Stomach (tissue), 9 donors: Measurements from ENCODE around the gene AP1M1. TPM values are rescaled to one million over a fixed set of nuclear protein-coding genes. Genes with fewer than 3 reads are reported as not detected.
A peak's percentile ranks its signal among the peaks of the same experiment; 100 is the strongest.
"Not testable (repeated sequence)": the region's sequence is repeated elsewhere in the genome, so short reads cannot be mapped to it uniquely, and the experiment has no call there.

Experiments
- DNase-seq, 2 donors: peaks; one replicate each; pipeline versions ENCODE4 v3.0.0 to v3.0.0-alpha.2; 2013 to 2019
- H3K27ac ChIP-seq, 5 donors: fragments of 200-600 bp in 4 of 5; sonication (generic) in 4 of 5; one replicate each; pipeline ENCODE4 v1.5.1; 2013 to 2019; ENCODE audit warnings: mild to moderate bottlenecking in 1 of 5, moderate library complexity in 1 of 5
- H3K27me3 ChIP-seq, 3 donors: fragments of 200-600 bp; sonication (generic); one replicate each; pipeline ENCODE4 v1.5.1; 2017 to 2019; ENCODE audit warnings: mixed run types in 1 of 3
- H3K36me3 ChIP-seq, 4 donors: fragments of 200-600 bp; sonication (generic); 1 replicate in 3 of 4; 2 replicates in 1 of 4; pipeline ENCODE4 v1.5.1; 2016 to 2019
- H3K4me1 ChIP-seq, 4 donors: fragments of 200-600 bp; sonication (generic); one replicate each; pipeline ENCODE4 v1.5.1; 2016 to 2019
- H3K4me3 ChIP-seq, 4 donors: fragments of 200-600 bp; sonication (generic) in 3 of 4; one replicate each; pipeline ENCODE4 v1.5.1; 2016 to 2019; ENCODE audit warnings: mild to moderate bottlenecking in 1 of 4
- H3K9me3 ChIP-seq, 4 donors: fragments of 200-600 bp; sonication (generic); one replicate each; pipeline ENCODE4 v1.5.1; 2016 to 2019
- CTCF ChIP-seq, 7 experiments: fragments of 450-650 bp in 4 of 7; fragments of 200-600 bp in 3 of 7; sonication (generic) in 3 of 7; IDR thresholded peaks; one replicate each; pipeline ENCODE4 v1.5.1; 2016 to 2019; ENCODE audit warnings: antibody characterized with exemption in 7 of 7, control low read depth in 2 of 7, mild to moderate bottlenecking in 1 of 7
- EP300 ChIP-seq: sonication (generic); formaldehyde crosslinking; IDR thresholded peaks from one replicate; pipeline ENCODE4 v1.6.1; 2017; ENCODE audit warnings: antibody characterized with exemption
- POLR2A ChIP-seq, 4 donors: fragments of 450-650 bp; IDR thresholded peaks; one replicate each; pipeline ENCODE4 v1.6.1; 2016; ENCODE audit warnings: antibody characterized with exemption in 4 of 4, control low read depth in 2 of 4, mild to moderate bottlenecking in 1 of 4, moderate library complexity in 1 of 4
- POLR2AphosphoS5 ChIP-seq, 3 donors: sonication (generic); formaldehyde crosslinking; IDR thresholded peaks; one replicate each; pipeline ENCODE4 v1.6.1; 2016; ENCODE audit warnings: antibody characterized with exemption in 3 of 3
- WGBS, 5 donors: extraction: QIAGEN DNeasy Blood & Tissue Kit in 3 of 5; methylation state at CpG; one replicate each; pipeline versions ENCODE4 v1.1.5 to v1.1.7; 2013 to 2018; 5-methylcytosine and 5-hydroxymethylcytosine counted together
- intact Hi-C: fragments of 100-400 bp; cut with DNase I; formaldehyde crosslinking; loops from one replicate; pipeline ENCODE4 v1.15.1; 2023; ENCODE audit warnings: low total_unique reads
- polyA plus RNA-seq, 3 donors: library from polyadenylated mRNA; stranded (reverse); fragments of 200-250 nt; gene quantifications; one replicate each; pipeline ENCODE4 v1.2.3, GENCODE V29; 2013
- total RNA-seq, 5 donors: library from RNA; depleted of rRNA; stranded (reverse); fragments of >200 nt; gene quantifications; one replicate each; pipeline versions ENCODE4 v1.1.0 to v1.2.3, GENCODE V29; 2014 to 2016
- donor health status: healthy with polysubstance abuse.
- donor health status: Bipolar disorder and iron deficiency.
- donor health status: healthy.

The AP1M1 gene
- total and polyA plus RNA-seq, 8 donors: 2.0 to 92.4 (median 28.7) TPM

GRCh38 chr19:16167055-16167454 is 30.7 kb upstream of the AP1M1 start:
- Histone ChIP-seq H3K4me1 (no peaks in the 10 kb centered on the region), H3K36me3 (no peaks in the 10 kb centered on the region), H3K4me3 (no peak overlapping the region), H3K9me3 (no peaks in the 10 kb centered on the region), H3K27ac (no peak overlapping the region), H3K27me3 (no peaks in the 10 kb centered on the region)
- DNase-seq: no peak
- TF ChIP-seq POLR2A (IDR thresholded peaks at IDR 0.05) (no peak), EP300 (no peak), CTCF (IDR thresholded peaks at IDR 0.05) (no peak), POLR2AphosphoS5 (IDR thresholded peaks at IDR 0.05) (no peak)
- WGBS, 5 donors: 45 to 68% (median 64%) methylated on average over 5 of the region's 5 CpGs
- intact Hi-C loops: no loop called here

DNA sequence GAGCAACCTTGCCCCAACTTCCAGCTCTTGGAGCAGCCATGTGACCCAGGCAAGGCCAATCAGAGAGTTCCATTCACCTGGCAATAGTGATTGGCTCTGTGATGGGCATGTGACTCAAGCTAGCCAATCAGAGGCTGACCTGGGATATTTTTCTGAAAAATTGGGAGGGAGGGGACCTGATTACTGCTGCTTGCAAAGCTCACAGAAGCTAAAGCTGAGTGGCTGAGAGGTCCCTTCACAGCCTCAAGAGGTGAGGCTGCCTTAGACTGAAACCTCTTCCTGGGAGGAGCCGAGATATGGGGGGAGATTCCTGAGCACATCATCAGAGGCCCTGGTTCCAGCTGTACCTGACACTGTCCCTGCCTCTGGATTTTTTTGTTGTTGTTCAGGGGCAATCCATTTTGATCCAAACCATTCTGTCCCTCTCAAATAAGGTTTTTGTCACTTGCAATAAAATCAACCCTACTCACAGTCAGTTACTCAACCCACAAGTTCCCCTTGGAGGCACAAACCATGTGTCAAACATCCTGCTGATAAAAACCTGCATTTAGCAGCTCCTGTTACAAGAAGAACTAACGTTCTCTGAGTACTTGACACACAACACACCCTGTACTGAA is 29.1 kb upstream of the AP1M1 start:
- intact Hi-C loops: no loop called here

GRCh38 chr19:16170134-16170533 is 27.6 kb upstream of the AP1M1 start:
- TF ChIP-seq POLR2A (IDR thresholded peaks at IDR 0.05): no peak
- no peak for TF ChIP-seq POLR2AphosphoS5 (IDR thresholded peaks at IDR 0.05)
- no peak for TF ChIP-seq CTCF (IDR thresholded peaks at IDR 0.05)
- TF ChIP-seq EP300: no peak
- WGBS, 5 donors: 77 to 88% (median 83%) methylated on average over 1 of the region's 1 CpG
- H3K4me1 ChIP-seq: no peaks in the 10 kb centered on the region
- intact Hi-C loops: no loop called here
- no peak overlapping the region for H3K27ac ChIP-seq
- H3K36me3 ChIP-seq: no peaks in the 10 kb centered on the region
- peaks cover 0 to 2% (median under 1%) of the 10 kb centered on the region in 4 donors for H3K9me3 ChIP-seq
- H3K4me3 ChIP-seq: no peak overlapping the region
- no peak for DNase-seq
- peaks cover 0 to 7% (median 0%) of the 10 kb centered on the region in 3 donors for H3K27me3 ChIP-seq

More for the DNA sequence above, 29.1 kb upstream of the AP1M1 start:
- TF ChIP-seq POLR2A (IDR thresholded peaks at IDR 0.05): no peak
- TF ChIP-seq EP300: no peak
- TF ChIP-seq CTCF (IDR thresholded peaks at IDR 0.05): no peak
- no peak for TF ChIP-seq POLR2AphosphoS5 (IDR thresholded peaks at IDR 0.05)
- H3K4me1 ChIP-seq: no peaks in the 10 kb centered on the region
- peaks cover 0 to 6% (median 0%) of the 10 kb centered on the region in 3 donors for H3K27me3 ChIP-seq
- WGBS, 5 donors: 42 to 59% (median 51%) methylated on average over 2 of the region's 2 CpGs
- no peak overlapping the region for H3K27ac ChIP-seq
- H3K36me3 ChIP-seq: no peaks in the 10 kb centered on the region
- no peak overlapping the region for H3K4me3 ChIP-seq
- DNase-seq: peak in 1 of 2 donors; percentile 28
- H3K9me3 ChIP-seq: no peaks in the 10 kb centered on the region

DNA sequence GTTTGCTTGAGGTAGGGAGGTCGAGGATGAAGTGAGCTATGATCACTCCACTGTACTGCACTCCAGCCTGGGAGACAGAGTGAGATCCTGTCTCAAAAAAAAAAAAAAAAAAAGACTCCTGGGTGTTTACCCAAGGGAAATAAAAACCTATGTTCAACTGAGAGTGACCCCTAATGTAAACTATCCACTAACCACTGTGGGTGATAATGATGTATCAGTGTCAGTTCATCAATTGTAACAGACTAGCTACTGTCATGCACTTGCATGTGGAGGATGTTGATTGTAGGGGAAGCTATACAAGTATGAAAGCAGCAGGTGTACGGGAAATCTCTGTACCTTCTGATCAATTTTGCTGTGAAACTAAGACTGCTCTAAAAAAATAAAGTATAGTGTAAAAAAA is 21.8 kb upstream of the AP1M1 start:
- 53 to 65% (median 62%) methylated on average over 2 of the region's 2 CpGs for WGBS, 5 donors
- intact Hi-C loops: no loop called here
- no peak overlapping the region for H3K4me3 ChIP-seq
- no peak for TF ChIP-seq EP300
- TF ChIP-seq POLR2AphosphoS5 (IDR thresholded peaks at IDR 0.05): no peak
- TF ChIP-seq CTCF (IDR thresholded peaks at IDR 0.05): no peak
- TF ChIP-seq POLR2A (IDR thresholded peaks at IDR 0.05): no peak
- peaks cover 0 to 7% (median 0%) of the 10 kb centered on the region in 3 donors for H3K27me3 ChIP-seq
- no peaks in the 10 kb centered on the region for H3K4me1 ChIP-seq
- DNase-seq: no peak
- H3K9me3 ChIP-seq: peaks cover 0 to 14% (median 5%) of the 10 kb centered on the region in 4 donors
- no peaks in the 10 kb centered on the region for H3K36me3 ChIP-seq
- H3K27ac ChIP-seq: no peak overlapping the region

- DNase-seq, H3K36me3 ChIP-seq, H3K27me3 ChIP-seq, H3K27ac ChIP-seq, H3K4me3 ChIP-seq, intact Hi-C loops: not testable (repeated sequence)
- Histone ChIP-seq H3K9me3 (peaks cover 0 to 14% (median 5%) of the 10 kb centered on the region in 4 donors), H3K4me1 (peaks cover 0 to 15% (median 7%) of the 10 kb centered on the region in 4 donors)
- WGBS, 5 donors: 83 to 93% (median 88%) methylated on average over 5 of the region's 5 CpGs
Measured at GRCh38 chr19:16178866-16179265, 18.8 kb upstream of the AP1M1 start.
